ENCODE data around the gene DSCAML1.

DSCAML1 gene

DNA sequence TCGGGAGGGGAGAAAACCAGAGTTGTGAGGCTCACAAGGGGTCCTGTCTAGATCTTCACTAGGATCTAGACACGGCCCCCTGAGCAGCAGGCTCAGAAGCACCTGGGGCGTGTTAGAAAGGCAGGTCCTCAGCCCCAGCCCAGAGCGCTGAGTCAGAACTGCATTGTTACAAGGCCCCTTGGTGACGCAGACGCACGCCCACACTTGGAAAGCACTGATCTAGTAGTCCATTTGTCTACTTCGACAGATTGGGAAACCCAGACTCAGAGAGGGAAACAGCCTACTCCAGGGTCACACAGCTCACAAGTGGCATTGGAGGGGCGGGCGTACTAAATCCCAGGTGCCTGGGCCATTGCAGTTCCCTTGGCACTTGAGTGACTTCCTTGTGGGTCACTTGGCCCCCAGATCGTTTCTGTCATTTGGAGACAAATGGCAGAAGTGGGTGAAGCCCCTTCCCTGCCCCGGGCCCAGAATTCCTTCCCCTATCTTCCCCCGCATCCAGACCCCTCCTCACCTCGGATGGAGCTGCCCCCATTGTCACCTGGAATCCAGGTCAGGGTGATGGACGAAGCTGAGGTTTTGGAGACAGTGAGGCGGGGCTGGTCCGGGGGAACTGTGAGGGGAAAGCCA is 358.5 kb downstream of the DSCAML1 start:
- DNase-seq, result peak; percentile 37 to 62 (median 58)

DNA sequence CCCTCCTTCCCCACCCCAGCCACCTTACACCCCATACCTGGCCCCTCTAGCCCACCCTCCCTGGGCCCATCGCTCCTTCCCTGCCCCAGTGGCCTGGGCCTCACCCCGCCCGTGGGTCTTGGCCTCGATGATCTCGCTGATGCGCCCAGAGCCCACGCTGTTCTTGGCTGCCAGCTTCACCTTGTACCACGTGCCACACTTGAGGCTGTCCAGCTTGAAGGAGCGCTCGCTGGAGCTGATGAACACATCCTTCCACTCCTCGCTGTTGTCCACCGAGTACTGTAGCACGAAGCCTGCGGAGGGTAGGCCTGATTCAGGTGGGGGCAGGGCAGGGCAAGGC is 359.3 kb downstream of the DSCAML1 start:
- DNase-seq, result no peak

DNA sequence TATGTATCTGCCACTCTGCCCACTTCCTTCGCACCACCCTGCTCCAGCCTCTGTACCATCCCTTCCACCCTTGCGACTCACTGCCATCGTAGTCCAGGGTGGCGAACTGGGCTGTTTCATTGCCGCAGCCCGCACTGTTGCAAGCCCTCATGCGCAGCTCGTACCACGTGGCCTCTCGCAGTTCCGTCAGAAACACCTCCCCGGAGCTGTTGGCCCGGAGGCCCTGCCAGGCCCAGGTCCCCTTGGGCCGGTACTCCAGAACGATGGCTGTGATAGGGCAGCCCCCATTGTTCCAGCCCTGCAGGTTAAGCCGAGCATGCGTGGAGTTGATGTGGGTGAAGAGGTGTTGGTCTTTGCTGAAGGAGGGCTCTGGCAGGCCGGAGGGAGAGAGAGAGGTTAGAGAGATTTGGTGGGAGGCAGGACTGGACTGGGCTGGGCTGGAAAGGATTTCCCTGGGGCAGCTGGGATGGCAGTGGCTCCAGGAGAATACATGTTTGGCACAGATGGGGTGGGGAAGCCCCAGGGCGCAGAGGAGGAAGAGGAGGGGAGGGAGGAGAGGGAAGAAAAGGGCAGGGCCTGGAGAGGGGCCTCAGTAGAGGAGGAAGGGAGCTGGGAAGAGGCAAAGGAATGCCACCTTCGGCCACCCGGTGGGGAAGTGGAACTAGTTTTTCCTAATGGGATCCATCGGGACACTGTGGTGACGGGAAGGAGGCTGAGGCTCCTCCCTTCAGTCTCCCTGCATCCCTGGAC is 359.8 kb downstream of the DSCAML1 start:
- no peak for DNase-seq

DNA sequence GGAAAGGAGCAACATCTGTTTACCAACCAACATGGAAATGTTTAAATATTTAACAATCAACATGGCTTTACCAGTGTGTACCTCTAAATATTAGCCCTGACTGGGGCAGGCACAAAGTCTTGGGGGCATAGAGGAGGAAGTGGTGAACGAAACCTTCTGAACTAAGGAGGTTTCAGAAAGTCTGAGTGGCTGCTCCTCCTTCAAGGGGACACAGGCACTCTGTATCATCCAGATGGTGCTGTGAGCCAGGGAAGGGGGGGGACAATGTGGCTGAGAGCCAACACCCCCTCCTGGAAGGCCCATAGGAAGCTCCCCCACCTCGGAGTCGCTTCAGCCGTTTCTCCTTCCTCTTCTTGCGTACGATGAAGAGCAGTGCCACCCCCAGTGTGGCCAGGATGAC is 361.7 kb downstream of the DSCAML1 start:
- no peak for DNase-seq

DNA sequence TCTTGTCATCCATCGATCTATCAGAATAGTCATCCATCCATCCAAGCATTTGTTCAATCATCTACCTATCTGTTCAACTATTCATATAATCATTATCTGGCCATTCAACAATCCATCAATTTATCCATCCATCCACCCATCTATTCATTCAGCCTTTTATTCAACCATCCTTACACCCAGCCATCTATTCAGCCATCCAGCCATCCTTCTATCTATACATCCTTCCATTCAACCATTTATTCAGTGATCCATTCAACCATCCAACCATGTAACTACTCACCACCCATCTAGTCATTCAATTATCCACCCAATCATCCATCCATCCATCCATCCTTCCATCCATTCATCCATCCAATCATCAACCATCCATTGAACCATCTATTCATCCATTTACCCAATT is 362.5 kb downstream of the DSCAML1 start:
- DNase-seq, result no peak

DNA sequence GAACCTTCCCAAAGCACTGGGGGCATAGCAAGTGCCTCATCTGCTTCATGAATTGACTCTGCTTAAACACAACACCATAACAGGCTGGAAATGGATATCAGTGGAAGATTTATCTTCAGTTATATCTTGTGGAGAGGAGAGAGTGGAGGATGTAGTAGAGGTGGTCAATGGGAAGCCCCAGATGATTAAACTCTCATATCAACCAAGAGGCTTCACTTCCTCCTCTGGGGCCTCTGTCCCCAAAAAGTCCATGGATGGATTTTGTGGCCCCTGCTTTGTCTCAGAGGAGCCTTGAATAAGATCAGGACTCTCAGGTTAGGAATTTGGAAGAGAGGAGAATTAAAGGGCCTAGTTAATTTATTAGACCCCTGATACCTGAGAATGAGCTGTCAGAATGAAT is 363.3 kb downstream of the DSCAML1 start:
- no peak for DNase-seq

DNA sequence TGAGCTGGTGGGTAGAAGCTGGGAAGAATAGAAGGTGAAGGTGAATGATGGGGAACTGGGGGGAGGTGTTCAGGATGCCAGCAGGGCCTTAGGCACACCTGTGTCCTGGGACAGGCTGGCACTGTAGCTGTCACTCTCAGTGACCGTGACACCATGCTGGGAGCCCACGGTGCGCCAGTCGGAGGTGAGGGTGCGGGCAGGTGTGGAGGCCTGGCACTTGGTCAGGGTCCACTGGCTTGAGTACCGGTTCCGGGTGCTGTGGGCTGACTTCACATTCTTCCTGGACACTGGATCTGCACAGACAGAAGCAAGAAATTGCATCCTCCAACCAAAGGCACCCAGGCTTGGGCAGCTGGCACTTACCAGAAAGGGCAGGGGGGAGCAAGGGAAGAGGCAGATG is 365.6 kb downstream of the DSCAML1 start:
- no peak for DNase-seq

DNA sequence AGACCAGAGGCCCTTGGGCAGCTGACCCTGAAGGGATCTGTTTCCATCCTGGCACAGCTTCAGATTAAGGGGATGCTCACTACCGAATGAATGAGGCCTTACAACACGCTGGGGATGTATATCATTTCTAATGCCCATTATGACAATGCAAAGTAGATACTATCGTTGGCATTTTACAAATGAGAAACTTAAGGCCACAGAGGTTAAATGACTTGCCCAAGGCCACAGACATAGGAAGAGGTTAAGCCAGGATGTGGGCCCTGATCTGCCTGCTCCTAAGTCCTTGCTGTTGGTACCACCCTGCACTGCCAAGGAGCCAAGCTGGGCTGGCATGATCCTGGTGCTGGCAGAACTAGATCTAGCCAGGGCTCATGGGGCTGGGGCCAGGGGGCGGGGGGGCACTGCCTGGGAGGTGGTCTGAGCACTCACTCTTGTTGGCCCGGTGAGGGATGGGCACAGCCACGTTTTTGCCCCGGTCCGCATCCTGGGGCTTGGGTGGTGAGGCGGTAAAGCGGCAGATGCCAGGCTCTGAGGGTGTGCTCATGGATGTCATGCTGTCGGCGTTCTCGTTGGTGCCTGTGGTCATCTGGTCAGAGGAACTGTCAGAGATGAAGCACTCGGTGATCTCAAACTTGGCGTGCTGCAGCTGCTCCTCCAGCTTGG is 366.6 kb downstream of the DSCAML1 start:
- DNase-seq, result no peak

DNA sequence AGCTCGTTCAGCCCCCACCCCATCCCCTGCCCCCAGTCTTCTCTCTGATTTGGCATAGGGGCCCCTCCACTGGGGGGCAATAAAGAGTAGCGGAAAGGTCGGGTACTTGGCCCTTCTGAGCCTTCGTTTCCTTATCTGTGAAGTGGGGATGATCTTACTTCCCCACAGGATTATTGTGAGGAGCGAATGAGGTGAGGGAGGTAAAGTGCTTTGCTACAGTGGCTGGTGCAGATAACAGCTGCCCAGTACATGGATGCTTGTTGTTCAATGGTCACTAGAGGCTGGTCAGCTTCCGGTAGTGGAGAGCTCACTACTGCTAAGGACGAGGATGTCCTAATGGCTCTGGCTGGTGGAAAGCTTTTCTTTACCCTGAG is 368.2 kb downstream of the DSCAML1 start:
- no peak for DNase-seq

DNA sequence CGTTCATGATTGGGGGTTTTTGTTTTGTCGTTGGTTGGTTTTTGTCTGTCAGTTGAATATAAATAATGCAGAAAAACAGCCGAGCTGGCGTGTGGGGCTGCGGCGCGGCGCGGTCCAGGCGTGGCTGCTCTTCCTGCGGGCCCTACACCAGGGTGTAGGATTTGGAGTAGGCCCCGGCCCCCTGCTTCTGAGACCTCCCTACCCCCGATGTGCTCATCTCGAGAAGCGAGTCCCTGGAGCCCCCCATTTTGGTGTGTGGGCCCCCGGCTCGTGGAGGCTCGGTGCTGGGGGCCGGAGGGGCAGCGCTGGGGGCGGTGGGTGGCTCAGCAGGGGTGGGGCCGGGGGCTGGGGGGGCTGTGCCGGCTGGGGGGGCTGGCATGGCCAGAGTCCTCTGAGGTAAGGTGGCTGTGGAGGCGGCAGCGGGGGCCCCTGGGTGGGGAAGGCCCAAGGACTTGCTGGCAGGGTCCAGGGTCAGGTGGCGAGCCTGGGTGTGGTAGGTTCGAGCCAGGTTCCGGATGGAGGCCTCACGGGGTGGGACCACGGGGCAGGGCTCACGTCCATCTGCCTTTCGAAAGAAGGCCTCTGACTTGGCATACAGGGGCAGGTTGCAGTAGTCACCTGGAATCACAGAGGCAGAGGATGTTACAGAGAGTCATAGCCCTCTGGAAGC is 368.7 kb downstream of the DSCAML1 start:
- DNase-seq, result no peak

DNA sequence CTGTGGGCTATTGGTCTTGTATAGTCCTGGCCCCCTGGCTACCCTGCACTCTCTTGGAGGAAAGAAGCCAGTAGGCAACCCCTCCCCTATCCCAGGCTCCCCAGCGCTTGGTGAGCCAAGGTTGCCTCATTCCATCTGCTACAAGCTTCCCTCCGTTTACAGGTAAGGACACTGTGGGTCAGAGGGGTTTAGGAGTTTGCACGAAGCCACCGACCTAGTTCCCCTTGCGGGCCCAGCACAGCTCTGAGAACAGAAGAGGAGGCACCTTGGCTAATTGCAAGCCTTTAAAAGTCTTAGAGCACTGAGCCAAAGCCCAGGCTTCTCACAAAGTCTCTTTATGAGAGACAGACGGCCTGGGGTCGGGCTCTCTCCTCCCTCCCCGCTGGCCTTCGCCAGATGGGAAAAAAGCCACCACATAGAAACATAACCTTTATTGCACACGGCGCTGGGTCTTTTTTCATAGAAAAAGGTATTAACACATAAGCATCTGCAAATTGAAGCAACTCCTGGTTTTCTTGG is 369.6 kb downstream of the DSCAML1 start:
- DNase-seq, result no peak

DNA sequence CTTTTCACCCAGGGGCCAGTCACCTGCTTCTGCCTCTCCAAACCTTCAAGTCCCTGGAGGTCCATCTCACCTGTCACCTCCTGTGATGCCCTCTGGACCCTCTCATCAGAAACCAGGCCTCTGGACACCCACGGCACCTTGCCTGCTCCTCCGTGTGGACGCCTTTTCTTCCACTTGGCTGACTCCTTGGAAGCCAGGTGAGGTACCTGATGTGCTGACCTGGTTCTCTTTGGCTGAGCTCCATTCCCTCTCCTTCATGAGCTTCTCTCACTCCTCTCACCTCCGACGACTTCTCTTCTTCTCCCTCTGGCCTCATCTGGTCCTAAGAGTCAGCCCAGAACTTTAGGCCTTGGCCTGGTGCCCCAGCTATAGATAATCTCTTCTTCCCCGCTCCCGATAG is 370.1 kb downstream of the DSCAML1 start:
- DNase-seq, result no peak

DNA sequence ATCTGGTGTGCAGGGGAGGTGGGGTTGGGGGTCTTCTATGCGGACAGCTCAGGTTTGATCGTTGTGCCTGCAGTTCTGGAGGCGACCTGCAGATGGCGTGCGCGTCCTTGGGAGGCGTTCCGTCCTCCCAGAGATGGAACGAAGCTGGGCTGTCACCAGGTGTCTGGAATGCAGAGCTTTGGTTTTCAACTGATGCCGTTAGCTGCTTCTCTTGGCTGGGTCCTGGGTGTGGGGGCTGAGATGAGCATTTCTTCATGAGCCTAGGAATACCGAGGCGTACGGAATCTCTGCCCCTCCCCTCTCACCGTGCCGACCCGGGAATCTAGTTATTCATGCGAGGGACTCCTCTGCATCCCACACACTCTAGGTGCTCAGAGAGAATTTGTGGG is 370.7 kb downstream of the DSCAML1 start:
- DNase-seq, result peak; percentile 74 to 81 (median 76)

DNA sequence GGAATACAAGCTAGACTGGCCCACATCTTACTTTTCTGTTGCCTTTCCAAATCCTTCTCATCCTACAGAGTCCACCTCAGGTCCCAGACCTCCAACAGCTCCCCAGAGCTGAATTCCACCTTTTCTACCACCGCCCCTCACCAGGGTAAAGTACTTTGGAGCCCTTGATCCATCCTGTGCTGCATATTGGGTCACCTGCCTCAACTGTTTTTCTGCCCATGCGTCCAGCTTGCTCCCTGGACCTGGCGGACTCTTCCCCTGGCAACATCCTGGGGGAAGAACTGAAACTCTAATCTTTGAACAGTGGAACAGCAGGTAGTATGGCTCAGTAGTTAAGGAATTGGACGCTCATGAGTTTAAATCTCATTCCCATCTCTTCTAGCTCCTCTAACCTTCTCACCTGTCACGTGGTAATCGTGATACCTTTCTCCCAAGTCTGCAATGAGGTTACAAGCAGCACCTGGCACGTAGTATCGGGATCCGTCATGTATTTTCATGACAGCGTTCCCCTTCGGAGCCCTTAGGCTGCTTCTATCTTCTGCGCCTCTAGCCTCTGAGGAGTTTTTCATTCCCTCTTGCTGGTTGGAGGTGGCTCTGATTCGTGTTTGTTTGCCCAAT is 371.2 kb downstream of the DSCAML1 start:
- DNase-seq, result no peak

DNA sequence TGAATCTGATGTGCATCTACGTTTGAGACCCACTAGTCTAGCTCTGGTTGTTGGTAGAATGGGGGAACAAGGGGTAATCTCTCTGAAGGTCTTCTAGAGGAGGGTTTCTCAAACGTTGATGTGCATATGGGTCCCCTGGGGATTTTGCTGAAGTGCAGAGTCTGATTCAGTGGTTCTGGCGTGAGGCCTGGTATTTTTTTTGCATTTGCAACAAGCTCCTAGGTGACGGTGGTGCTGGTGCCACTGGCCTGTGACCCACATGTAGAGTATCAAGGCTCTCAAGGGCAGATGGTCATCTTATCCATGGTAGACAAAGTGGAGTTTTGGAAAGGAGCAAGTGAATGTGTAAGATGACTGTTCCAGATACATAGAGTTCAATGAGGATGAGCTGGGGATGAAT is 372.2 kb downstream of the DSCAML1 start:
- no peak for DNase-seq

DNA sequence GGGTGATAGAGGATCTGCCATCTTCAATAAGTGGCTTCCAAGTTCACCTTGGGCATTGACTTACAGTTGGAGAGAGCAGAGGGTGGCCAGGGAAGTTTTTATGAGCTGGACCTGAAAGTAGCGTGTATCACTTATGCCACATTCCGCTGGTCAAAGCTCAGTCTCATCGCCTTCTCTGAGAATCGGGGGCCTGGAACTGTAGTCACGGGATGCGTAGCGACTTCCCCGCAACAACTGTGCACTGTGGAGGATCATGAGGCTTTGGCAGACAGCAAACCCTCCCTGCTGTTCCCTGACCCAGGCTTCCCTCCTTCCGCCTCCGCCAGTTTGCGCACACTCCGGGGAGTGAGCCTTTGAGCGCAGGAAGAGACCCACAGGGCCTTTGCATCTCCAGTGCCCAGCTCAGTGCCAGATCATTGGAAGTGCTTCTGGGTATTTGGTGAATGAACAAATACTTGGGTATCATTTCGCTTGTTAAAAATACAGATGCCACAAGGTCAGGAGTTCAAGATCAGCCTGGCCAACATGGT is 373.9 kb downstream of the DSCAML1 start:
- DNase-seq, result no peak

DNA sequence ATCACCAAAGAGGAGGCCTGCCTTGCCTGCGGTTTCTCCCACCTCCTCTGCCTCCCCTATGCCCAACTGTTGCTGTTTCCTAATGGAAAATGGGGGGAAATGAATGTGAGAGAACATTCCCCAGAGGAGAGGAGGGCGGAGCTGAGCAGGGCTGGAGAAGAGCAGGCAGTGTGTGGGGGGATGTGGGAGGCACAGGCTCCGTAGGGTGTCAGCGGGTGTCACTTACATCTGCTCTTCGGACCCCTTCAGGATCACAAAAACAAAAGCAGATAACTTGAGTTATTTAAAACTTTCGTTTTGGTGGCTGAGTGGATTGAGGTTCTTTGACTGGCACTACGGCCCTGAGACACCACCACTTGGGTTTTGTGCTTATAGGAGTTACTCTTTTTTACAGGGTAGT is 375.5 kb downstream of the DSCAML1 start:
- DNase-seq, result no peak

DNA sequence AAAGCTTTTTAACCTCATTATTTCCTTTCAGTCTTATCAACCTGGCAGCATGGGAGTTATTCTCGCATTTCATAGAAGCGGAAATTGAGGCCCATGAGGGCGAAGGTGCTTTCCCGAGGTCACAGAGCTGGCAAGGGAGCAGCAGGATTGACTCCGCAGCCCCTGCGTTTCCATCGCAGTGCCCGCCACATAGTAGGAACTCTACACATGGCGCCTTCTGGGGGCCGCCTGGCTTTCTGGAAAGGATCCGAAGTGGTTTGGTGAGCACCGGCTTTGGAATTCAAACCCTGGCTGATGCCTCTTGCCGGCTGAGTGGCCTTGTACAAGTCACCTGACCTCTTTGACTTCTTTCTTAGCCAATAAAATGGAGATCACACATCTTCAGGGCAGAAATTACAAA is 376.0 kb downstream of the DSCAML1 start:
- no peak for DNase-seq

DNA sequence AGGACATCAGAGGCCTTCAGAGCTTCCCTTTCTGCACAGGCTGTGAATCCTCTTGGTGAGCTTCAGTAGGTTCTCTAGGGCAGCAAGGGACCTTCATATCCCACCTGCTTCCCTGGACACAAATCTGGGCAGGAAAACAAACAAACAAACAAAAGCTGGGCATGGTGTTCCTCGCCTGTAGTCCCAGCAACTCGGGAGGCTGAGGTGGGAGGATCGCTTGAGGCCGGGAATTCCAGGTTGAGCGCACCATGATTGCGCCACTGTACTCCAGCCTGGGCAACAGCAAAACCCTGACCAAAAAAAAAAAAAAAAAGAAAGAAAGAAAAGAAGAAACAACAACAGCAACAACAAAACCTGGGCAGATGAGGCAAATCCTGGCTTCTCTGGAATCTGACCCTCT is 376.4 kb downstream of the DSCAML1 start:
- peak in 1 of 3 donors; percentile 15 for DNase-seq

DNA sequence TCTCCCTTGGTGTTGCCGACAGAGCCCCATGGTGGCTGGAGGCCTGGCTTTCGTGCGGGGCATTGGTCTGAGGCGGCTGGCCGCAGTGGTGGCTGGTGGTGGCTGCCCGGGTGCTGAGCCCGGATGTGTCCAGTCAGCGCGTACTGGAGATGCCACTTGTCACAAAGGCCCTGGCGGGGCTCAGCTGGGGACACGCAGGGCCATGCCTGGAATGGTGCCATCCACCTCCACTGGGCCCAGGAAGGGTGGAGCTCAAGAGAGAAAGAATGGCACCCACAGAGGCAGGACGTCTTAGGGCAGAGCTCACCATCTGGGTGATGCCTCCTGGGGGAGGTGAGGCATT is 376.9 kb downstream of the DSCAML1 start:
- DNase-seq, result no peak

DNA sequence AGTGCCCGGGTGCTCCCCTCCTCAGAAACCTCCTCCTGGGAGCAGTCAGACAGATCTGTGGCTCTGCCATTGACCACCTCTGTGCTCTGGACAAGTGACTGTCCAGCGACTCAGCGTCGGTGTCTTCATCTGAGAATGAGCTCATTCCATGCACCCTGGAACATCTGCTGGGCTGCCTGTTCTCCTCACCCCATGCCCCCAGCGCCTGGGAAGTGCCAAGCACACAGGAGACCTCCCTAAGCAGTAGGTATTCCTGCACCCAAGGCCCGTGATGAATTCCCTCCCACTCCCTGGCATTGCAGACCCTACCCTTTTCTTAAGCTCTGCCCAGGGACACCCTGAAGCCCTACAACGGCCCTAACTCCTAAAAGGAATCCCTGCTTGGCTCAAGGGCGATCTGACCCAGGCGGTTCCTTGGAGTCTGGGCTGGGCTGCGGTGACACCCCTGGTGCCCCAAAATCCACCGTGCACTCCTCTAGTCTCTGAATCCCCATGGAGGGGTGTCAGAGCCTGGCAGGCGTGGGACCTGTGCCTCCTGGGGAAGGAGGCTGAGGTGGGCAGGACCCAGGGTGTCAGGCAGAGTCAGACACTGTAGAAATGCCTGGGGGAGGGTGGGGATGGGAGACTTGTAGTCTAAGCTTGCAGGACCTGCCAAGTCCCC is 377.4 kb downstream of the DSCAML1 start:
- peak in 2 of 3 donors; percentile 12 to 27 for DNase-seq

DNA sequence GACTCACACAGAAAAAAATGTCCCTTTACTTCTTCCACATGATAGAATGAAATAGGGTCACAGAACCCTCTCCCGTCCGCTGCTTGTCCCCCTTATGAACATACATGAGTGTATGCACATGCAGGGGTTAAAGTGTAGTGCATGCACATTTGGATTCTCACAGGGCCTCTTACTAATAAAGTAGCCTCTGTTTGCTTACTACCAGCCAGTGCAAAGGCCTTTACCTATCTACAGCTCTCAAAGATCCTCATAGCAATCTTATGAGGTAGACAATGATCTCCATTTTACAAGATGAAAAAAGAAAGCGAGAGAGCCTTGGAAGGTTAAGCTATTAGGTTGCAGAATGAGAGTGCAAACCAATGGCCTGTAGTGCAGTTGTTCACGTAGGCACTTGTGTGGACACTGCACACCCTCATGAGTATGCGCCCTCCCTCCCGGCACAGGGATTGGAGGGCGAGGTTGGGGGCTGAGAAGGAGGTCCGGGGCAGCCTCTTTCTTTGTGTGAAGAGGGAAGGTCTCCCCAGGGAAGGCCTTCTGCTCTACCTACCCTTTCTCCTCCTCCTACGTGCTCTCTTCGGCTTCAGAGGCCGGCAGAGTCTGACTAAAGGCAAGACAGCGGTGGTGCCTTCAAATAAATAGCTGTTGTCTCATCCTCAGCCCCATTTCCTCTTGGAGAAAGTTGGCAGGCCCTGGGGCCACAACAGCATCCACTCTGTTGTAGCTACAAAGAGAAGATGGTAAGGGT is 378.1 kb downstream of the DSCAML1 start:
- no peak for DNase-seq

Data from suppressor macrophage treated with lipopolysaccharide for 1 hour (primary cell).